Measurements from ENCODE around the gene LSM14B. TPM values are rescaled to one million over a fixed set of nuclear protein-coding genes. Genes with fewer than 3 reads are reported as not detected.

Gene LSM14B
- total RNA-seq, 4 donors from 2014 or later = 28.0 to 52.5 (median 36.2) TPM

GRCh38 chr20:62157387-62158087, 35.3 kb downstream of the LSM14B start:
- Histone ChIP-seq H3K4me1 (peaks cover 7 to 27% of the 10 kb centered on the region in 2 donors), H3K36me3 (peaks cover 0 to 11% of the 10 kb centered on the region in 2 donors), H3K9me3 (no peaks in the 10 kb centered on the region), H3K27ac (no peak overlapping the region), H3K4me3 (no peak overlapping the region), H3K27me3 (no peaks in the 10 kb centered on the region)
- TF ChIP-seq CTCF (IDR thresholded peaks at IDR 0.05 in 4 of 5, conservative IDR thresholded peaks at IDR 0.05 in 1 of 5) = no peak
- no peak for TF ChIP-seq POLR2A (IDR thresholded peaks at IDR 0.05)
- ATAC-seq (no peak), DNase-seq (no peak)
- in situ Hi-C loops (cut with MboI; ENCODE audit: low sequenced_read_pairs in 4 of 4) (no loop called here), intact Hi-C loops (cut with DNase I; ENCODE audit: low total_unique reads) (loop anchor here (2.0 kb wide), 1 partner anchor 147 kb away; no protein-coding TSS in a partner anchor)

GRCh38 chr20:62158088-62158400, 35.8 kb downstream of the LSM14B start:
- Histone ChIP-seq H3K27ac (no peak overlapping the region), H3K4me3 (no peak overlapping the region), H3K9me3 (no peaks in the 10 kb centered on the region), H3K27me3 (no peaks in the 10 kb centered on the region), H3K4me1 (peaks cover 7 to 27% of the 10 kb centered on the region in 2 donors), H3K36me3 (peaks cover 0 to 16% of the 10 kb centered on the region in 2 donors)
- DNase-seq = no peak
- in situ Hi-C loops (cut with MboI; ENCODE audit: low sequenced_read_pairs in 4 of 4) (no loop called here), intact Hi-C loops (cut with DNase I; ENCODE audit: low total_unique reads) (no loop called here)
- ATAC-seq = no peak
- TF ChIP-seq POLR2A (IDR thresholded peaks at IDR 0.05) (no peak), CTCF (IDR thresholded peaks at IDR 0.05 in 4 of 5, conservative IDR thresholded peaks at IDR 0.05 in 1 of 5) (no peak)

GRCh38 chr20:62158541-62158940, 36.3 kb downstream of the LSM14B start:
- no peak overlapping the region for H3K4me3 ChIP-seq
- in situ Hi-C loops (cut with MboI; ENCODE audit: low sequenced_read_pairs in 4 of 4) (no loop called here), intact Hi-C loops (cut with DNase I; ENCODE audit: low total_unique reads) (no loop called here)
- no peaks in the 10 kb centered on the region for H3K9me3 ChIP-seq
- ATAC-seq (no peak), DNase-seq (no peak)
- TF ChIP-seq POLR2A (IDR thresholded peaks at IDR 0.05) (no peak), CTCF (IDR thresholded peaks at IDR 0.05 in 4 of 5, conservative IDR thresholded peaks at IDR 0.05 in 1 of 5) (no peak)
- H3K27me3 ChIP-seq = no peaks in the 10 kb centered on the region
- peaks cover 0 to 21% of the 10 kb centered on the region in 2 donors for H3K36me3 ChIP-seq
- no peak overlapping the region for H3K27ac ChIP-seq
- H3K4me1 ChIP-seq = peaks cover 7 to 27% of the 10 kb centered on the region in 2 donors

GRCh38 chr20:62159052-62159451, 36.8 kb downstream of the LSM14B start:
- DNase-seq = no peak
- in situ Hi-C loops (cut with MboI; ENCODE audit: low sequenced_read_pairs in 4 of 4) = no loop called here
- peaks cover 7 to 27% of the 10 kb centered on the region in 2 donors for H3K4me1 ChIP-seq

More at GRCh38 chr20:62159052-62159451, 36.8 kb downstream of the LSM14B start:
- Histone ChIP-seq H3K27me3 (no peaks in the 10 kb centered on the region), H3K4me3 (no peak overlapping the region), H3K36me3 (peaks cover 0 to 26% of the 10 kb centered on the region in 2 donors), H3K27ac (no peak overlapping the region), H3K9me3 (no peaks in the 10 kb centered on the region)
- no peak for ATAC-seq
- TF ChIP-seq CTCF (IDR thresholded peaks at IDR 0.05 in 4 of 5, conservative IDR thresholded peaks at IDR 0.05 in 1 of 5) (no peak), POLR2A (IDR thresholded peaks at IDR 0.05) (no peak)
- intact Hi-C loops (cut with DNase I; ENCODE audit: low total_unique reads) = no loop called here
